ENCODE data around the gene CCN2. TPM values are rescaled to one million over a fixed set of nuclear protein-coding genes. Genes with fewer than 3 reads are reported as not detected.
"Not testable (repeated sequence)": the region's sequence is repeated elsewhere in the genome, so short reads cannot be mapped to it uniquely, and the experiment has no call there.

CCN2 gene
- total RNA-seq, 1 experiment from 2014 or later: 3.1 TPM

DNA sequence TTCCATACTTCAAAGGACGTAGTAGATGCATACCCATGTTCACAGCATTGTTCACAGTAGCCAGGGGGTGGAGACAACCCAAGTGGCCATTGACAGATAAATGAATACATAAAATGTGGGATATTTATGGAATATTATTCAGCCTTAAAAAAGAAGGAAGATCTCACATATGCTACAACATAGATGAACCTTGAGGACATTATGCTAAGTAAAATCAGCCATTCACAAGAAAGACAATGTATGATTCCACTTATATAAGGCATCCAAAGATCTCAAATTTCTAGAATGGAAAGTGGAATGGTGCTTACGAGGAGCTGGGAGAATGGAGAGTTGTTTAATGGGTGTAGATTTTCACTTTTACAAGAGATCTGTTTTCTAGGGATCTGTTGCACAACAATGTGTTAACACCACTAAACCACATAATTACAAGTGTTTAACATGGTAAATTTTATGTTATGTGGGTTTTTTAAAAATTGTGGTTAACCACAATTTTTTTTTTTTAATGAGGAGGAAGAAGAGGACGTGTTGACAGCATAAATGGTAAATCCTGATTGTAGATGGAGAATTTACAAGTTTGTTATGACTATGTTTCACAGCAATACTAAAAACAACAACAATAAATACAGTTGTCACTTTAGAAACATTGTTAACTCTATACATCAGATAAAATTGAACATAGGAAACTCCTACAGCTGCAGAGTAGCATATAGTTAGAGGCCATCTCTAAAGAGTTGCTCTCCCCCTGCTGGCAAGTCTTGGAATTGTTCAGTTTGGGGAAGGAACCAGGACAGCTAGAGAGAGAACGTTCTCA lies 41.6 kb downstream of the CCN2 start:
- Histone ChIP-seq H3K27ac (ENCODE audit: low read depth, low read length) (no peak overlapping the region), H3K79me2 (ENCODE audit: insufficient read depth, low read length) (no peaks in the 10 kb centered on the region), H3K9me2 (ENCODE audit: insufficient read depth) (no peaks in the 10 kb centered on the region), H2AFZ (ENCODE audit: low read depth, low read length, poor library complexity, severe bottlenecking) (peak overlapping the region; percentile 3), H3K4me3 (replicated peaks in 1 of 2; ENCODE audit: low read depth in 1 of 2, low read length in 2 of 2) (no peak overlapping the region), H3K9me3 (ENCODE audit: control insufficient read depth in 1 of 2, insufficient read depth in 1 of 2, low read depth in 1 of 2, low read length in 2 of 2) (no peaks in the 10 kb centered on the region), H3K4me1 (ENCODE audit: control insufficient read depth in 1 of 2, insufficient read depth in 2 of 2, low read length in 2 of 2) (no peaks in the 10 kb centered on the region), H3K4me2 (ENCODE audit: low read length) (no peak overlapping the region), H3K36me3 (ENCODE audit: control insufficient read depth in 1 of 2, insufficient read depth in 2 of 2, low read length in 2 of 2) (no peaks in the 10 kb centered on the region), H3K9ac (ENCODE audit: low read length) (no peak overlapping the region), H4K20me1 (ENCODE audit: insufficient read depth) (no peaks in the 10 kb centered on the region), H3K27me3 (ENCODE audit: insufficient read depth, low read length) (no peaks in the 10 kb centered on the region)
- no TSS peak for BruUV-seq (replicated peaks)
- ATAC-seq: peak; percentile 94
- peak; percentile 57 for DNase-seq (ENCODE audit: low read depth, low spot score)
- ChIA-PET CTCF (interaction anchor here (1.2 to 4.0 kb wide), 6 partner anchors 128 to 1024 kb away, joined by 3 to 60 read pairs (median 6); partner anchors contain the start of gene MED23), RAD21 (ENCODE audit: low non-redundant PET in 1 of 2, low total read pairs in 2 of 2, uncharacterized antibody in 2 of 2, unreplicated experiment in 2 of 2) (interaction anchor here (1.1 to 1.5 kb wide), 4 partner anchors 127 to 214 kb away, joined by 3 to 9 read pairs (median 7); no protein-coding TSS in a partner anchor), POLR2A (no interaction called here)
- TF ChIP-seq, protein P1, sequence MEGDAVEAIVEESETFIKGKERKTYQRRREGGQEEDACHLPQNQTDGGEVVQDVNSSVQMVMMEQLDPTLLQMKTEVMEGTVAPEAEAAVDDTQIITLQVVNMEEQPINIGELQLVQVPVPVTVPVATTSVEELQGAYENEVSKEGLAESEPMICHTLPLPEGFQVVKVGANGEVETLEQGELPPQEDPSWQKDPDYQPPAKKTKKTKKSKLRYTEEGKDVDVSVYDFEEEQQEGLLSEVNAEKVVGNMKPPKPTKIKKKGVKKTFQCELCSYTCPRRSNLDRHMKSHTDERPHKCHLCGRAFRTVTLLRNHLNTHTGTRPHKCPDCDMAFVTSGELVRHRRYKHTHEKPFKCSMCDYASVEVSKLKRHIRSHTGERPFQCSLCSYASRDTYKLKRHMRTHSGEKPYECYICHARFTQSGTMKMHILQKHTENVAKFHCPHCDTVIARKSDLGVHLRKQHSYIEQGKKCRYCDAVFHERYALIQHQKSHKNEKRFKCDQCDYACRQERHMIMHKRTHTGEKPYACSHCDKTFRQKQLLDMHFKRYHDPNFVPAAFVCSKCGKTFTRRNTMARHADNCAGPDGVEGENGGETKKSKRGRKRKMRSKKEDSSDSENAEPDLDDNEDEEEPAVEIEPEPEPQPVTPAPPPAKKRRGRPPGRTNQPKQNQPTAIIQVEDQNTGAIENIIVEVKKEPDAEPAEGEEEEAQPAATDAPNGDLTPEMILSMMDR (IDR thresholded peaks at IDR 0.05 in 2 of 3, conservative IDR thresholded peaks at IDR 0.05 in 1 of 3; ENCODE audit: borderline replicate concordance in 1 of 3, insufficient read depth in 1 of 3, low read depth in 2 of 3, low read length in 2 of 3): peak; percentile 74 to 82 (median 82)
- no peak for TF ChIP-seq EGR1 (IDR thresholded peaks at IDR 0.05; ENCODE audit: low read depth)
- TF ChIP-seq RAD21 (IDR thresholded peaks at IDR 0.05; ENCODE audit: low read depth): peak; percentile 86
- intact Hi-C loops (cut with micrococcal nuclease): loop anchor here (1.0 to 2.0 kb wide), 2 partner anchors 127 to 215 kb away; no protein-coding TSS in a partner anchor

DNA sequence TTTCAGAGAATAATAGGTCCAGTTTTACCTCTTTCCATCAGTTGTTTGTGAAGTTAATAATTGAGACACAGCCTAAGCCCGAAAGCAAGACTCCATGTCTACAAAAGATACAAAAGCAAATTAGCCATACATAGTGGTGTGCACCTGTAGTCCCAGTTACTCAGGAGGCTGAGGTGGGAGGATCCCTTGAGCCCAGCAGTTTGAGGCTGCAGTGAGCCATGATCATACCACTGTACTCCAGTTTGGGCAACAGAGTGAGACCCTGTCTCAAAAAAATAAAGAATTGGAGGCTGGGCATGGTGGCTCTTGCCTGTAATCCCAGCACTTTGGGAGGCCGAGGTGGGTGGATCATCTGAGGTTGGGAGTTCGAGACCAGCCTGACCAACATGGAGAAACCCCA lies 42.4 kb downstream of the CCN2 start:
- RAD21 ChIA-PET (ENCODE audit: low non-redundant PET in 1 of 2, low total read pairs in 2 of 2, uncharacterized antibody in 2 of 2, unreplicated experiment in 2 of 2): not testable (repeated sequence)

DNA sequence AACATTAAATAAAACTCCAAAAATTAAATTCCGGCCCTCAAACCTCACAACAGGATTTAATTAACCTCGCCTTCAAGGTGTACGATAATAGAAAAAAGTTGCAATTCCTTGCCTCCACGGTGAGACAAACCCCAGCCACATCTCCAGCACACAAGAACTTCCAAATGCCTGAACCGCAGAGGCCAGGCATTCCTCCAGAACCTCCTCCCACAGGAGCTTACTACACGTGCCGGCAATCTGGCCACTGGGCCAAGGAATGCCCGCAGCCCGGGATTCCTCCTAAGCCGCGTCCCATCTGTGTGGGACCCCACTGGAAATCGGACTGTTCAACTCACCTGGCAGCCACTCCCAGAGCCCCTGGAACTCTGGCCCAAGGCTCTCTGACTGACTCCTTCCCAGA lies 47.4 kb downstream of the CCN2 start:
- H3K27ac ChIP-seq (ENCODE audit: low read depth, low read length); H3K4me1 ChIP-seq (ENCODE audit: control insufficient read depth in 1 of 2, insufficient read depth in 2 of 2, low read length in 2 of 2); BruUV-seq (replicated peaks); H3K36me3 ChIP-seq (ENCODE audit: control insufficient read depth in 1 of 2, insufficient read depth in 2 of 2, low read length in 2 of 2); H2AFZ ChIP-seq (ENCODE audit: low read depth, low read length, poor library complexity, severe bottlenecking); H4K20me1 ChIP-seq (ENCODE audit: insufficient read depth); H3K79me2 ChIP-seq (ENCODE audit: insufficient read depth, low read length); H3K9me3 ChIP-seq (ENCODE audit: control insufficient read depth in 1 of 2, insufficient read depth in 1 of 2, low read depth in 1 of 2, low read length in 2 of 2); H3K27me3 ChIP-seq (ENCODE audit: insufficient read depth, low read length); H3K9me2 ChIP-seq (ENCODE audit: insufficient read depth); DNase-seq (ENCODE audit: low read depth, low spot score); RAD21 ChIA-PET (ENCODE audit: low non-redundant PET in 1 of 2, low total read pairs in 2 of 2, uncharacterized antibody in 2 of 2, unreplicated experiment in 2 of 2); H3K9ac ChIP-seq (ENCODE audit: low read length); H3K4me2 ChIP-seq (ENCODE audit: low read length); intact Hi-C loops (cut with micrococcal nuclease); POLR2A ChIA-PET; ATAC-seq; H3K4me3 ChIP-seq (replicated peaks in 1 of 2; ENCODE audit: low read depth in 1 of 2, low read length in 2 of 2): not testable (repeated sequence)
- CTCF ChIA-PET: interaction anchor here (0.6 kb wide), 1 partner anchor 917 kb away, joined by 3 read pairs; no protein-coding TSS in a partner anchor

More for the DNA sequence above, 42.4 kb downstream of the CCN2 start:
- POLR2A ChIA-PET; H3K36me3 ChIP-seq (ENCODE audit: control insufficient read depth in 1 of 2, insufficient read depth in 2 of 2, low read length in 2 of 2); H3K27ac ChIP-seq (ENCODE audit: low read depth, low read length); intact Hi-C loops (cut with micrococcal nuclease); H3K9me2 ChIP-seq (ENCODE audit: insufficient read depth); H3K9ac ChIP-seq (ENCODE audit: low read length); BruUV-seq (replicated peaks); ATAC-seq; H4K20me1 ChIP-seq (ENCODE audit: insufficient read depth); H2AFZ ChIP-seq (ENCODE audit: low read depth, low read length, poor library complexity, severe bottlenecking); H3K27me3 ChIP-seq (ENCODE audit: insufficient read depth, low read length); H3K79me2 ChIP-seq (ENCODE audit: insufficient read depth, low read length); DNase-seq (ENCODE audit: low read depth, low spot score); H3K4me1 ChIP-seq (ENCODE audit: control insufficient read depth in 1 of 2, insufficient read depth in 2 of 2, low read length in 2 of 2); H3K4me2 ChIP-seq (ENCODE audit: low read length); H3K9me3 ChIP-seq (ENCODE audit: control insufficient read depth in 1 of 2, insufficient read depth in 1 of 2, low read depth in 1 of 2, low read length in 2 of 2); H3K4me3 ChIP-seq (replicated peaks in 1 of 2; ENCODE audit: low read depth in 1 of 2, low read length in 2 of 2): not testable (repeated sequence)
- CTCF ChIA-PET: interaction anchor here (1.1 to 2.4 kb wide), 2 partner anchors 213 to 371 kb away, joined by 3 to 13 read pairs; no protein-coding TSS in a partner anchor
